HuH-7.5 (cell line): Measurements from ENCODE around the gene FAM120A.

ENCODE experiments used
- DNase-seq: peaks from one replicate; pipeline ENCODE4 v3.0.0; 2011; ENCODE audit warnings: low spot score

The FAM120A gene

GRCh38 chr9:93470391-93470790, 18.9 kb downstream of the FAM120A start:
- DNase-seq = no peak

DNA sequence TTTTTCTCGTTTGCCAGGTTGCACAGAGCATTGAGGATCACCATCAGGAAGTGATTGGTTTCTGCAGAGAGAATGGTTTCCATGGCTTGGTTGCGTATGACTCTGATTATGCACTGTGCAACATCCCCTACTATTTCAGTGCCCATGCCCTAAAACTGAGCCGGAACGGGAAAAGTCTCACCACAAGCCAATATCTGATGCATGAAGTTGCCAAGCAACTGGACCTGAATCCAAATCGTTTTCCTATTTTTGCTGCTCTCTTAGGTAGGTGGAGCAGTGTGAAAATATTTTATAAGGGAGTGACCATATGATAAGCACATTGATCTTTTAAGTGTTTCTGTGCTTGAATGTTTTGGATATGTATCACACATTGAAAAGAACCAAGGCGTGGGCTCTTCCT, 19.6 kb downstream of the FAM120A start:
- DNase-seq = no peak

- DNase-seq = no peak
Observed at GRCh38 chr9:93473411-93473810, 21.9 kb downstream of the FAM120A start.

GRCh38 chr9:93475108-93475507, 23.6 kb downstream of the FAM120A start:
- DNase-seq = no peak

- DNase-seq = no peak
Observed at GRCh38 chr9:93475856-93476255, 24.4 kb downstream of the FAM120A start.

- DNase-seq = no peak
Observed at GRCh38 chr9:93476924-93477323, 25.4 kb downstream of the FAM120A start.

GRCh38 chr9:93477397-93477796, 25.9 kb downstream of the FAM120A start:
- no peak for DNase-seq

DNA sequence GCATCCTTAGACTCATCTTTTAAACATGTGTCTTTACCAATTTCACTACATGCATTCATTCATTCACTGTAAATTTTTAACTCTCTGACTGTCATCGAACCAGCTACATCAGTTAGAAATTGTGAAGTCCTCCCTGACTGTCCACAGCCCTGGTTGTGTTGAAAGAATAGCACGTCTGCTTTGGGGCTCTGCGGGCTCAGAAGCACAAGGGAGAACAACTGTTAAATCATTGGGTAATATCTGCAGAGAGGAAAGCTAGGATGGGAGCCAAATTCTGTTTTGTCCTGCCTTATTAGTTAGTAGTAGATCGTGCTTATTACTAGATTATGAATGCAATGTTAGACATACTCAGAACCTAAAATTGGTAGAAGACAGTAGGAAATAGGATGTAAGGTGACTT, 28.2 kb downstream of the FAM120A start:
- DNase-seq = no peak

DNA sequence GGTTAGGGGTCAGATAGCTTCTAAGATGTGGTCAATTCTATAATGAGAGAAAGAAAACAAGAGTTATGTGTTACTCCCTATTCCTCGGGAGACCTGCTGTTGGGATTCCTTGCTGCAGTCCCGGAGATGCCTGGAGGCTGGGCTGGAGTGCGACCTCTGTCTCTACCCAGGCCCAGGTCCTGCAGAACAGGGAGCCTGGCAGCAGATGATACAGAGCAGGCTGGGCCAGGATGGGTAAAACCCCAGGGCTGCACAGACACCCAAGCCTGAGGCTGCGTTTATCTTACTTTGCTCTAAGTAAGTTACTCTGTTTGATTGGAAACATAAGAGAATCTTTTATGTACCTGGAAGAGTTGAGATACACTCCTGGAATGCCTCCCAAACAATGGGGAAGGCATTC, 28.8 kb downstream of the FAM120A start:
- DNase-seq = no peak

GRCh38 chr9:93480728-93481324, 29.3 kb downstream of the FAM120A start:
- no peak for DNase-seq

- DNase-seq = no peak
Observed at GRCh38 chr9:93483497-93483896, 32.0 kb downstream of the FAM120A start.

DNA sequence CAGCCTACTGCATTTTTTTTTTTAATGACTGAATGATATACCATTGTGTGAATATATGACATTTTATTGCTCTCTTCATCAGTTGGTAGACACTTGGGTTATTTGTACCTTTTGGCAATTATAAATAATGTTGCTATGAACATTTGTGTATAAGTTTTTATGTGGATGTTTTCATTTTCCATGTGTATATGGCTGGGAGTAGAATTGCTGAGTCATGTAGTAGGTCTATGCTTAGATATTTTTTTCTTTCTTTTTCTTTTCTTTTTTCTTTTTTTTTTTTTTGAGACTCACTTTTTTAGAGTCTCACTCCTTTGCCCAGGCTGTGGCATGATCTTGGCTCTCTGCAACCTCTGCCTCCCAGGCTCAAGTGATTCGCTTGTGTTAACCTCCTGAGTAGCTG, 34.8 kb downstream of the FAM120A start:
- no peak for DNase-seq

DNA sequence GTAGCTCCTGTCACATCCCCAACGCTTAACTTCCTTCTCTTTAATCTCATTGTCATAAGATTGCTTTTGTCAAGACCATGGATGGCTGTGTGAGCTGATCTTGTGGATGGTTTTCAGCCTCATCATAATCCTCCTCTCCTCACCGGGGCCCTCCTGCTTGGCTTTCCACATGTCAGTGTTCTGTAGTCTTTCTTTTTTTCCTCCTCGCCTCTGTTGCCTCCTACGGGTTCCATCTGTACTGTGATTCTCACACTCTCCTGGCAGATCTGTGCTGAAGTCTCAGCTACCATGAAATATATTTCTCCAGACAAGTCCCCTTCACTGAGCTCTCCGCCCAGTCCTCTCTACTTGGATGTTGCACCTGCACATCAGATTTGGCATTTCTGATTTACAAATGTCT, 36.8 kb downstream of the FAM120A start:
- DNase-seq = no peak

GRCh38 chr9:93491593-93492232, 40.2 kb downstream of the FAM120A start:
- DNase-seq = no peak

DNA sequence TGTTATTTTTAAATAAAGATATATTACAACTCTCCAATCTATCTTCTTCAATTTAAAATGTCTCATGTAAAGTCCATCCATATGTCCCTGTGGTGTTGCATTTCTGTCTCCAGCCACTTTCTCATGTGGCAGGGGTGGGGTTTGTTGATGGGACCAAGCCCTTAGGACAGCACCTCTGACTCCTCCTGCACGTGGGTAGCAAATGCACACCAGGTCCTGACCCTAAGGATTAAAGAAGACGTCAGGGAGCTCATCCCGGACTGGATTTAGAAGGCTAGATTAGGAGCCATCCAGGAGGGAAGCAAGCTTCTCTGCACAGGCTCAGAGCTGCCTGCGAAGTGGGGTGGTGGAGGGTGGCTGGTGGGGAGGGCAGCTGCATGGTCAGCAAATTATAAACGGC, 40.8 kb downstream of the FAM120A start:
- DNase-seq = no peak

DNA sequence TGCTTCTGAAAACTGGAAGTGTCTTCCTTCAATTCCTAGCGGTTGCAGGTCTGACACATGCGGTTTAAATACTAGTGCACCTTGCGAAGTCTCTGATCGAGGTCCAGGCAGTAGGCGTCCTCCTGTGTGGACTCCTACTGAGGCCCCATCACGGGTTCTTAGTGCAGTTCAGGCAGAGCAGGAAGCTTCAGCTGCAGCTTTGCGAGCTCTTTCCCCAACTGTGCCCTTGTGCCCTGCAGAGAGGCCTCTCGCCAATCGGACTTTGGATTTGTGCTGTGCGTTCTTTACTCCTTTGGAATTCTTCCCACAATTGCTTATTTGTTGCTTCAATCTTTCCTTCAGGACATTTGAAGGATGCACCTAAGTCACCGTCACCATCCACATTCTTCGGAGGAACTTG, 42.5 kb downstream of the FAM120A start:
- no peak for DNase-seq

DNA sequence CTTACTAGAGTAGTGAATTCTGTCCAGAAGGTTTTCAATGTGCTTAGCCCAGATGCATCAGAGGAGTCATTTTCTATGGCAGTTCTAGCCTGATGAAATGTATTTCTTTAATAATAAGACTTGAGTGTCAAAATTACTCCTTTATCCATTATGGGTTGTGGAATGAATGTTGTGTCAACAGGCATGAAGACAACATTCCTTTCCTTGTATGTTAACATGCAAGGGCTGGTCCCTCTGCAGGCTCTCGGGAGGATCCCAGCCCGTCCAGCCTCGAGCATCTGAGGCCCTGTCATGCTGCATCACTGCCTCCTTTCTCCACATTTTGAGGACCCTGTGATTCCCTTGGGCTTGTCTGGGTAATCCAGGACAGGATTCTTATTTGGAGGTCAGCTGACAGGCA, 44.8 kb downstream of the FAM120A start:
- no peak for DNase-seq

GRCh38 chr9:93500571-93501298, 49.2 kb downstream of the FAM120A start:
- no peak for DNase-seq

- no peak for DNase-seq
Observed at GRCh38 chr9:93501406-93501805, 49.9 kb downstream of the FAM120A start.

- no peak for DNase-seq
Observed at GRCh38 chr9:93503381-93503780, 51.9 kb downstream of the FAM120A start.

GRCh38 chr9:93505541-93506132, 54.2 kb downstream of the FAM120A start:
- no peak for DNase-seq

DNA sequence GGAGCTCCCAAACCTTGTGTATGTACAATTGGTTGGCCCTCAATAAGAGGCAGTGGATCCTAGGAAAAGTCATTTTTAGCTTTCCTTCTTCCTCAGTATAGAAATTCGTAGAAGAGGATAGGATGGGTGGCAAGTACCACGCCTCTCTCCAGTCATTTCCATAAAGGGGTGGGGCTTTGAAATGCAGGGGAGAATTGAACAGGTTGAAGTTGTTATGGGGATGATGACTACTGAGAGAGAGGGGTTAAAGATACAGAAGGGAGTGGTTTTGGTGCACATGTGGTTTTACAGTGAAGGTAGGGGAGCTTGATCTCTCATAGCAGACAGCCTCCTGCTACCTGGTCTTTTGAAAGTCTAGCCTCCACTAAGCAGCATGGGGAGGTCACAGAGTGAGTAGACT, 56.3 kb downstream of the FAM120A start:
- no peak for DNase-seq

DNA sequence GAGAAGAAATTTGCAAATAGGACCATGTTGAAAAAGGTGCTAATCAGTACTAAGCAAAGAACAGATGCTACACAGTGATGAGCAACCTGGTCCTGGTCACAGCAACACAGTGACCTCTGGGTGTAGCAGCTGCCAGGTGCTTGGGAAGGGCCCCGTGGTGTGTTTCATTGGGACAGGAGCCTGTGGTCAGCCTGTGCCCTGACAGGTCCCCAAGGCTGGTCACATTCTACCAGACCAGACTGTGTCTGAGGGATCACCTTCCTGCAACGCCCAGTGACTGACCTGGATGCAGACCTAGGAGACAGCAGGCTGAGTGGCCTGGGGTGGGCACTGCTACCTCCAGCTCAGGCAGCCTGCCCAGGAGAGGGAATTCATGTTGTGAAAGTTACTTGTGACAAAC, 56.7 kb downstream of the FAM120A start:
- DNase-seq = no peak
